NT2/D1 (cell line): Measurements from ENCODE around the gene IL18R1.

ENCODE experiments used
- SUZ12 ChIP-seq: IDR thresholded peaks from 2 replicates; pipeline ENCODE4 v1.6.1; 2011; ENCODE audit not compliant: insufficient read length, insufficient read depth; ENCODE audit errors: extremely low read depth
- YY1 ChIP-seq: IDR thresholded peaks from 2 replicates; pipeline ENCODE4 v1.6.1; 2011; ENCODE audit not compliant: insufficient read length, insufficient read depth
- ZNF274 ChIP-seq: IDR thresholded peaks from 2 replicates; pipeline ENCODE4 v1.6.1; 2011; ENCODE audit warnings: mild to moderate bottlenecking, low read depth, low read length

DNA sequence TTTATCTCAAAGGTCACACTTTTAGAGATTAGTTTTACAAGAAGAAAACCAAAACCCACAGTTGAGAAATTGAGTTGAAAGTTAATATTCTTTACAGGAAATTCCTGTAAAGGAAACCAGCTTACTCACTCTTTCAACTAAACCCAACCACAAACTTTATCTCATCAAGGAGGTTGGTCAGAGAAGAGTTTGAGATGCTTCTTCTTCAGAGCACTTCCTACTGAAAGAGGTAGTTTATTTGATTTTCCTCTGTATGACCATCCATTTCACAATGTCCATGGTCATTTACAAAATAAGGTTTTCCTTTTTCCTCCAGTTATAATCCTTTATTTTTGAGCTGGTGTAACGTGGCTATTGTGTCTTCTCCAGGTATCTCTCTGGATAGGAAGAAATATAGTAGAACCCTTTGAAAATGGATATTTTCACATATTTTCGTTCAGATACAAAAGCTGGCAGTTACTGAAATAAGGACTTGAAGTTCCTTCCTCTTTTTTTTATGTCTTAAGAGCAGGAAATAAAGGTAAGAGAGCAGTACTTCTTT lies 62.9 kb downstream of the IL18R1 start:
- TF ChIP-seq SUZ12 (no peak), ZNF274 (no peak), YY1 (no peak)
